NCI-H2171 treated with DMSO at 0.1 percent for 48 hours (cell line): ENCODE results near the gene MBD1.
"Not testable (repeated sequence)": the region's sequence is repeated elsewhere in the genome, so short reads cannot be mapped to it uniquely, and the experiment has no call there.

Source experiments
- DNase-seq: peaks from one replicate; lab custom pipeline; 2025; lab: John Stamatoyannopoulos, UW

Gene MBD1

DNA sequence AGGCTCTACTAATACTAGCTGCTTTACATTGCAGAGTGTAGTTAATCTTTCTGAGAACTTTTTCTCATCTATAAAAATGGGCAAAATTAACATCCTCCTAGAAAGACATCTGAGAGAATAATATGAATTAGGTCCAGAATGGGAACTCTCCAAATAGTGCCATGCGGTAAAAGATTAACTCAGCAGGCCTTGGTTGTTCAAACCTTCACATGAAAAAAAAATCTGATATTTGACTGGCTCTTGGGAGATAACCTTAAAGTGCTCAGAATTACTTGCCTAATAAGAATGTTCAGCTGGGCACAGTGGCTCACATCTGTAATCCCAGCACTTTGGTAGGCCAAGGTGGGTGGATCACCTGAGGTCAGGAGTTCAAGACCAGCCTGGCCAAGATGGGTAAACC, 11.7 kb upstream of the MBD1 start:
- DNase-seq, result no peak

GRCh38 chr18:50289108-50289443, 7.8 kb upstream of the MBD1 start:
- no peak for DNase-seq

DNA sequence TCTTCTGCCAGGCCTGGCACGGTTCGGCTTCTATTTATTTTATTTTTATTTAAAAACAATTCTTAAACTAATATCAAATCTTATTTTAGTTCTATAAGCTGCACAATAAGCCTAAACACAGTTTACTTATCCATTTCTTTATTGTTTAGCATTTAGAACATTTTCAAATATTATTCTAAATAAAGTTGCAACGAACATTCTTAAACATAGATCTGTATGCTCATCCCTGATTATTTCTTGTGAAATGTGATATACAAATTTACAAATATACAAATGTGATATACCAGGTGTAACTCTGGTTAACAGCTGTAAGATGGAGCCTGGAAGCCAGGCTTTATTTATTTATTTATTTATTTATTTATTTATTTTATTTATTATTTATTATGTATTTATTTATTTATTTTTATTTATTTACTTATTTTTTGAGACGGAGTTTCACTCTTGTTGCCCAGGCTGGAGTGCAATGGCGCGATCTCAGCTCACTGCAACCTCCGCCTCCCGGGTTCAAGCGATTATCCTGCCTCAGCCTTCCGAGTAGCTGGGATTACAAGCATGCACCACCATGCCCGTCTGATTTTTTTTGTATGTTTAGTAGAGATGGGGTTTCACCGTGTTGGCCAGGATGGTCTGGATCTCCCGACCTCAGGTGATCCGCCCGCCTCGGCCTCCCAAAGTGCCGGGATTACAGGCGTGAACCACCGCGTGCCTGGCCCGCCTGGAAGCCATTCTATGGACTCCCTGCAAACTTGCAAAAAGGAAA, 7.2 kb upstream of the MBD1 start:
- not testable (repeated sequence) for DNase-seq

DNA sequence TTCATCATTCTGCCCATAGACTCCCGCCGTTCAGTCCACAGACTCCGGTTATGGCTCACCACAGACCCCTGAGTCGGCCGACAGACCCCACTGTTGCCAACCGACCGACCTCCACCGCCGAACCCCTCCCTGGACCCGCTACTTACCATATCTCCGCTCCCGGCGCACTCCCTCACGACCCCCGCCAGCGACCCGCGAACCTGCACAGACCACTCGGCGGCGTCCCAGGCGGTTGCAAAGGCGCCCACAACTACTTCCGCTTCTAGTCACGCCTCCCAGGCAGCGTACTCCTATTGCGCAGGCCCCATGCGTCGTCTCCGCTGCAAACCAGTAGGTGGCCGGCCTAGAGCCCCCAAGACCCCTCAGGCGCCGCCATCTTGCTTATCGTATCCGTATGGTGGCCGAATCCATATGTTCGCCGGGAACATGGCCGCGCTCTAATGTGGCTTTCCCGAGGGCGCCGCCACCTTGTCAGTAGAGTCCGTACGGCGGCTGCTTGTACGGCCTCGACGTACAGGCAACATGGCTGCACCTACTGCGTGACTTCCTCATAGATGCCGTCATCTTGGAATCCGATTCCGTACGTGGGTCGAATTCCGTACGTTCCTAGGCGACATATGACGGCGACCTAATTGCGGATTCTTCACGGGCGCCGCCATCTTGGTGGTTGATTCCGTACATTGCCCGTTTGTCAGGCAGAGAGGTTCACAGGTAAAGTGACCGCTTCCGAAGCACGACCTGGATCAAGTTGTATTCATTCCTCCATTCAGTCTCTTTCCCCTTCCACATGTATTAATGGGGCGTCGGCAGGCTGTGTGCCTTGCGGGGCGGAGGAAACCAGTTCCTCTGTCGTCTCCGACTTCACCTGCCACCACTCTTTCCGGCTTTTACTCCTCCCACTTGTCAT, 6.4 kb upstream of the MBD1 start, which contains the start of gene CXXC1:
TSS of gene CXXC1 (minus strand) at position 252 of the 907 bp plus-strand sequence. CDS start at position 149, 103 bp downstream.
- DNase-seq, result peak; percentile 99

GRCh38 chr18:50287028-50287440, 5.7 kb upstream of the MBD1 start:
- no peak for DNase-seq

DNA sequence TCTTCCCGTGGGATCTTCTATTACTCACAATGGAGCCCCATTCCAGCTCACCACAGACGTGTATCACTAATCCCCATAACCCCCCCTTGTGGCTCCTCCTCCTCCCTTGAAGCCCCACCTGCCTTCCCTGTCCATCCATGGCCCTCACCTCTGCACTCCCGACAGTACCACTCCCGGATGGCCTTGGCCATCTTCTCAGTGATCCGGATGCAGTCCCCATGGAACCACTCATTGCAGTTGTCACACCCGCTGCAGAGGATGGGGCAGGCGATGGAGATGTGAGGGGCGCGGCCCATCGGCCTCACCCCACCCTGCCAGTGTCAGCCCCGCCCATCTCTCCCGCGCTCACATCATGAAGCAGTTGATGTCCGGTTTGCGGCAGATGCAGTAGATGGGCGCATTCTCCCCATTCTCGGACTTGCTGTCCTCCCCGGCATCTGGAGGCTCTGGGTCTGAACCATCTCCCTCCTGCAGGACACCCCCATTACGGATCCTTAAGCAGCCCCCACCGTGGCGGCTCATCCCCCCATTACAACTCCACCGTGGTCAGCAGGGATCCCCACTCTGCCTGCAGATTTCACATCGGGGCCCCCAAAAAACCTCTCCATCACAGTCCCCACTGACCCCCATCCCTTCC, 5.2 kb upstream of the MBD1 start:
- DNase-seq, result no peak

DNA sequence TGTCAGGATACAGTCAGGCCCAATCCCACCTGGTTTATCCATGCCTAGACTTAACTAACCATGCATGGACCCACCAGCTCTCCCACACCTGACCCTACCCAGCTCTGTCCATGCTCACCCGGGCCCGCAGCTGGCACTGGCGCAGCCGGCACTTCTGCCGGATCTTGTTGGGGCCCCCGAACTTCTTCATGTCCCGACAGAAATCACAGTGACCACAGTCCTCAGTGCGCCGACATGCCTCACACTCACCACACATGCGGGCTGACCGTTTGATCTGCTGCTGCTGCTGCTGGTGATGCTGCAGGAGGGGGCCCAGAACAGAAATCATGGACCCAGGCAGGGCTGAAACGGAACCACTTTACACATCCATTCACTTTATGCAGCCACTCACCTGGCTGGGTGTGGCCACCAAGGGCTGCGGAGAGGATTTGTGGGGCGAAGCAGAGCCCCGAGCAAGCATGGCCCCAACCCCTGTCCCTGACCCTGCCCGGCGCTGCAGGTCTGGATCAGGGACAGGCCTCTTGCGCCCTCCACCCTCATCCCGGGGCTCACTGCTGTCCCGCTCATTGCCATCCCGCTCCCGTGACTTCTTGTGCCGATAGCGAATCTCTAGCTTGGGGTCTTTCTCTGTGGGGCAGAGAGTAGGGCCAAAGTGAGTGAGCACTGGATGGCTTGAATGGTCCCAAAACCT, 4.5 kb upstream of the MBD1 start:
- DNase-seq, result no peak

GRCh38 chr18:50285071-50285470, 3.7 kb upstream of the MBD1 start:
- no peak for DNase-seq

DNA sequence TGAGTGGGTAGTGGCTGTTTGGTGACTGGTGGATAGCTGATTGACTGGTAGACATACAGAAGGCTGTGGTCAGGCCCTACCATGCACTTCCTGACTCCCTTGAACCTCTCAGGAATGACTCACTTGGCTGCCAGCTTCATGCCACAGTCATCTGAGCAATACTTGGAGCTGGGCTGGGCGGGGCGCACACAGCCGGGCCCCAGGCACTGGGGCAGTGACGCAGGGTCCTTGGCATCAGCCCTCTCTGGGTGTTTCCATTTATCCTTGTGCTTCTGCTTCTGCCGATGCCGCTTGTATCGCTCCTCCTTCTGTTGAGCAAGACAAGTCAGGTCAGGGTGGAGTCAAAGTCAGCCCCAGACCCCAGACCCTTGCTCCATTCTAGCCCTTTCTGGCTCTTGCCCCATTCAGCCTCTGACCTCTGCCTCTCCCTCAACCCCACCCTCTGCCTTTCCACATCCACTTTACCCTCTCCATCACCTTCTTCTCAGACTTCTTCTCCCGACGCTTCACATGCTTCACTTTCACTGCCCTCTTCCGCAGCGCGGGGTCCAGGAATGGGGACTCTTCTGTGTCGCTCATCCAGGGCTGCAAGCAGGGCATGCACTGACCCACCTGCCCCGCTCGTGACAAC, 3.0 kb upstream of the MBD1 start:
- no peak for DNase-seq

- no peak for DNase-seq
Measured at GRCh38 chr18:50283469-50284209, 2.3 kb upstream of the MBD1 start.

GRCh38 chr18:50282521-50283335, 1.4 kb upstream of the MBD1 start:
- no peak for DNase-seq

DNA sequence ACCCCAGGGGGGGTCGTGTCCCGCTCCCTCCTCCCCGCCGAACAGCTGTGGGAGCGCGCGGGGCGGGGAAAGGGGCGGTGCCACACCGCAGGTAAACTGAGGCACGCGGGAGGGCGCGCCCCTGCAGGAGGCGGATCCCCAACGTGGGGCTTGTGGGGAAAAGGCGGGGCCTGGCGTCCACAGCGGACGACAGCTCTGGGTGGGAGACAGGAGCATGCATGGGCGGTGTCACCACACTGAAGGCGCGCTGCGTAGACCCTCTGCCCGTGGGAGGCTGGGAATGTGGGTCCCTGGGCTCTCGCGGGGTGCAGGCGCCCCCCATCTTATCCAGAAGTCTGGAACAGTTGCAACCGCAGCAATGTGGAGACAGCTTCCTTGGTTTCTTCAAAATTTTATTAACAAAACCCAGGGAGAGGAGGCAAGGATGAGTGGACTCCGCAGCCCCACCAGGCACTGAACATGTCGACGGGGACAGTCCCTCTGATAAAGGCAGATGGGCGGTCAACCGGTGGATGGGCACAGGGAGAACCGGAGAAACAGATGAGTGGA, 723 bp upstream of the MBD1 start:
- DNase-seq, result no peak

DNA sequence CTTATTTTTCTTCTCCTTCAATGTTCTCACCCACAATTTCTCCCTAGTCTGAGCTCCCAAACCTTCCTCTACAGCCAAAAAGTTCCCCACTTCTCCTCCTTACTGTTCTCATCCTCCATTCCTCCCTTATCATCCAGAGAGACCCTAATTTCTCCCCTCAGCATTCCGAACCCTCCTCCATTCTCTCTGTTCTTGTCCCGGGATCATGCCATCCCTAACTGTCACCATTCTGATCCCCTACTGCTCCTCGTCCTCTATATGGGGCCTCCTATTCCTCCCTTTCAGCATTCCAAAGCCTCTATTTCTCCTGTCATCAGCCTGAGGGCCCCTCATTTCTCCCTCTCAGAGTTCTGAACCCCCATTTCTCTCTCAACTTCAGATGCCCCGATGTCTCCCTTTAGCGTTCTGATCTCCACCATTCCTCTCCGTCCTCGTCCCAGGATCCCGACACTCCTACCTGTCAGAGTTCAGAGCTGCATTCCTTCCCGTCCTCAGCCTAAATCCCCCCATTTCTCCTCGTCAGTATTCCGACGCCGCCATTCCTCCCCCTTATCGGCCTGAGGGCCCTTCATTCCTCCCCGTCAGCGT, 522 bp downstream of the MBD1 start:
- DNase-seq, result no peak

DNA sequence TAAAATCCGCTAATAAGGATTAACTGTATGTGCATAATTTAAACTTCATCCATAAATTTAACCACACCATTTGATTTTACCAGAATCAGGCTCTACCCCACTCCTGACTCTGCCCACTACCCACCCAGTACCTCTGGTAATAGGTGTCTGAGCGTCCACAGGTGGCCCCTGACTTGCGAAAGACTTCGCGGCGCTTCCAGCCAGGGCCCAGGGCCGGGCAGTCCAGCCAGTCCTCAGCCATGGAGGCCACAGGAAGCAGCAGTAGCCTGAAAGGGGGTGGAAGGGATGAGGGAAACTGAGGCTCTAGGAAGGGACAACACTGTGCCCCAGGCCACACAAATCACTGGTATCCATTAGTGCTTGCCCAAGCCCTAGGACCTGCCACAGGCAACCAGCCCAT, 1.6 kb downstream of the MBD1 start:
- DNase-seq, result no peak

- DNase-seq, result no peak
Measured at GRCh38 chr18:50277942-50278341, 3.4 kb downstream of the MBD1 start.

DNA sequence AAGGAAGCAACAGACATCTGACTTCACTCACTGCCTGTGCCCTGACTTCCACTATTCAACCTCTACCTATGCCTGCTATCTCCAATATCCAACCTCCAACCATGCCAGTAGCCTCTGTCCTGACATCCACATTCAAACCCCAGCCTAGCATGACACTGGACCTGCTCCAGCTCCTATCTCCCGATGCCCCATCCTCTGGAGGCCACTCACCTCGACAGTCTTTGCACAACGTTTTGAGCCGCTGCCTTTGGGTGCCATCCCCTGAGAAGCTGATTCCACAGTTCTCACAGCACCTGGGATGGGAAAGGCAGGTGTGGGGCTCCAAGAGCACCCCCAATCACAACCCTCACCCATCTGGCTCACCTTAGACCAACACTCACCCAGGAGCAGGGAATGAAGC, 4.9 kb downstream of the MBD1 start:
- no peak for DNase-seq

GRCh38 chr18:50275503-50276036, 5.8 kb downstream of the MBD1 start:
- no peak for DNase-seq

DNA sequence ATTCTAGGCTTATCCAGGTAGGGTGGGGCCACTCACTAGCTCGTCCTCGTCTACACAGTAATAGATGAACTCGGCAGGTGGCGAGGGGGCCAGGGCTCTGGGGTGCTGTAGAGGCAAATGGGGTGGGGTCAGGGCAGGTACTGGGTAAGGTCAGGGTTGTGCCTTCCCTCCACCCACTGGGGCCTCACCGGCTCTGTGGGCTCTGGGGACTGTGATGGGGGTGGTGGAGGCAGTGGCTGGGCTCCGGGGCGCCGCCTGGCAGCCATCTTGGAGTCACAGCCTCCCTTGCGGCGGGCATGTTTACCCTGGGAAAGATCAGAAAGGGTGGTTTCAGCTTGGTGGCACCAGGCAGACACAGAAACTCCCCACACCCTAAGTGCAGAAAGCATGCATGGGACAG, 6.4 kb downstream of the MBD1 start:
- DNase-seq, result no peak

- no peak for DNase-seq
Measured at GRCh38 chr18:50274044-50274442, 7.3 kb downstream of the MBD1 start.
